Measurements from ENCODE around the gene MBD3L1.

DNA sequence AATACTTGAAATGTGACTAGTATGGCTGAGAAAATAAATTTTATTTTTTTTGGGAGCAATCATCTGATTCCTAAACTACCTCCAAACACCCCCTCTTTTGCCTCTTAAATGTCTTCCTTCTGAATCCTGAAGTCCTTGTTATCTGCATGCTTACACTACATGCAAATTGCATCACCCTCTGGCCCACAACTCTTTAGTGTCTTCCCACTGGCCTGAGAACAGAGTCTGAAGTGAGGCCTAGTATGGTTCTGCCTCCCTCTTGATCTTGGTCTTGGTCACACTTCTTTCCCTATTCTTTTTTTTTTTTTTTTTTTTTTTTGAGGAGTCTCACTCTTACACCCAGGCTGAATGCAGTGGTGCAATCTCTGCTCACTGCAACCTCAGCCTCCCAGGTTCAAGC, 4.9 kb upstream of the MBD3L1 start:
- no peak for TF ChIP-seq CREB1 (IDR thresholded peaks at IDR 0.05; ENCODE audit: low read depth)
- TF ChIP-seq, protein P1, sequence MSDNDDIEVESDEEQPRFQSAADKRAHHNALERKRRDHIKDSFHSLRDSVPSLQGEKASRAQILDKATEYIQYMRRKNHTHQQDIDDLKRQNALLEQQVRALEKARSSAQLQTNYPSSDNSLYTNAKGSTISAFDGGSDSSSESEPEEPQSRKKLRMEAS (IDR thresholded peaks at IDR 0.05), result no peak
